Putamen (tissue), 1 donor: Measurements from ENCODE around the gene TPMT.
"Not testable (repeated sequence)": the region's sequence is repeated elsewhere in the genome, so short reads cannot be mapped to it uniquely, and the experiment has no call there.

Experiments
- DNase-seq: peaks from one replicate; pipeline ENCODE4 v3.0.0-alpha.2; 2016; ENCODE audit warnings: low spot score

Gene TPMT

DNA sequence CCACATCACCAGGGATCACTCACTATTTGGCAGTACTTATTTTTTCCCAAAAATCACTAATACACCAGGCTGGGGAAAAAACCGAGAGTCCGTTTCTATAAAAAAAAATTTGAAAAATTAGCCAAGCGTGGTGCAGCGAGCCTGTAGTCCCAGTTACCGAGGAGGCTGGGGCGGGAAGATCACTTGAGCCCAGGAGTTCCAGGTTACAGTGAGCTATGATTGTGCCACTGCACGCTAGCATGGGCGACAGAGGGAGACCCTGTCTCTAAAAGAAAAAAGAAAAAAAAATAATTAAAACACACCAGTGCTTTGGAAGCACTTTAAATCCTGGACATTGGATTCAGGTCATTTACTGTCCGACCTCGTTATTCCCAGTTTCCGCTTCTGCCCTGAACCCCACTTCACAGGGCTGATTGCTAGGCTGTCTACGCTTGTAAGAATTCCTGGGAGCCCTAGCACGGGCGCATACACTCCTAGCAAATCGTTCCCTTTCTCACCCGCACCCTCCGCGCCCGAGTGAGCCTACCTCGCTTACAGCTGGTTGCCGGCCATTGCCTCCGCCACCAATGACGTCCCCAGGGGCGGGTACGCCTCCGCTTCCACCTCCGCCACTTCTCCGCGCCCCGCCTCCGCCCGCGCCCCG lies at the start of gene TPMT:
TPMT (minus strand) TSS at position 571 of the 643 bp plus-strand sequence. CDS start 5,950 bp downstream, outside the sequence.
- DNase-seq = no peak

DNA sequence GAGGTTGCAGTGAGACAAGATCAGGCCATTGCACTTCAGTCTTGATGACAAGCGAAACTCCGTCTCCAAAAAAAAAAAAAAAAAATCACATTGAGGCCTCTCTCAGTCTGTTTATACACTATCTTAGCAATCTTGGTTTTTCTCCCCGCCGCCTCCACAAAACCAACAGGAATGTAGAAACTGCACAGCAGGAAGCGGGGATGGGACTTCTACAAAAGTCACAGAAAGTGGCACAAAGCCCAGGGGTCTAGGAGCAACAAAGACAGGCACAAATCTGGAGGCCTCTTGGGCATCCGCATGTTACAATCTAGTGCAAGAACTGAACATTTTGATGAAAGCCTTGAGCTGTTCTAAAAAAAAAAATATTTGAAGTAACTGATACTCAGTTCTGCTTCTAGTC lies 48.9 kb upstream of the TPMT start:
- DNase-seq = no peak

DNA sequence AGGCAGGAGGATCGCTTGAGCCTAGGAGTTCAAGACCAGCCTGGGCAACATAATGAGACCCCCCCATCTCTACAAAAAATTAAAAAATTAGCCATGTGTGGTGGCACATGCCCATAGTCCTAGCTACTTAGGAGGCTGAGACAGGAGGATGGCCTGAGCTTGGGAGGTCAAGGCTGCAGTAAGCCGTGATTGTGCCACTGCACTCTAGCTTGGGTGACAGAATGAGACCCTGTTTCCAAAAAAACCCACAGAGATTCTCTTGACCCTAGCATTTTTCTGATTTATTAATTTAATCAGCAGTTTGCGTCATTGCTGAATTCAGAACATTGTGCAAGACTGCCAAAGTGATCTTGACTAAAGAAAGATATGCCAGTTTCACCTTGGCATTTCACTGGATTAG lies 37.1 kb upstream of the TPMT start:
- no peak for DNase-seq

DNA sequence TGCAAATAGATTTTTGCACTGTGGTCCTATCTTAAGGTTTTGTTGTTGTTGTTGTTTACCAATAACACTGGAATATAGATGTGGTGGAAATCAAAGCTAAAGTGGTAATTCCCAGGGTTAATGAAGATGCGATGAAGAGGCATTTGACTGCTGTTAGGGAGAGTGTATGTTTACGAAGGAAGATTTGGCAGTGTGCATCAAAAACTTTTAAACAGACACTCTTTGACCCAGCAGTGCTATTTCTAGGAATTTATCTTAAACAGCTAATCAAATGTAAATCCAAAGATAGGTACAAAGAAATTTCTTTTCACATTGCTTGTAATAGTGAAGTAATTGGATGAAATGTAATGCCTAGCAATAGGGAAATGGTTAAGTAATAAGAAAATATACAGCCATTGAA lies 34.3 kb upstream of the TPMT start:
- DNase-seq = no peak

DNA sequence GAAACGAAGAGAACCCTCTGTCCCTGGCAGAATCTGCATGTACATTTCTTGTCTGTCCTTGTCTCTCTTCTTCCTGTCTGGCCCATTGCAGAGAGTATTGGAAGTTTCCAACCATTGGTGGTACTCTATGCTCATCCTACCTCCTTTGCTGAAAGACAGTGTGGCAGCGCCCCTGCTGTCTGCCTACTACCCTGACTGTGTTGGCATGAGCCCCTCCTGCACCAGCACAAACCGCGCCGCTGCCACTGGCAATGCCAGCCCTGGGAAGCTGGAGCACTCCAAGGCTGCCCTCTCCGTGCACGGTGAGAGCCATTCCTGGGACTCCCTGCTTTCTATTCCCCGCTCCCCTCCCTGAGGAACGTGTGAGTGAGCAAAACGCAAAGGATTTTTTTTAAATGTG lies 32.8 kb upstream of the TPMT start:
- no peak for DNase-seq

DNA sequence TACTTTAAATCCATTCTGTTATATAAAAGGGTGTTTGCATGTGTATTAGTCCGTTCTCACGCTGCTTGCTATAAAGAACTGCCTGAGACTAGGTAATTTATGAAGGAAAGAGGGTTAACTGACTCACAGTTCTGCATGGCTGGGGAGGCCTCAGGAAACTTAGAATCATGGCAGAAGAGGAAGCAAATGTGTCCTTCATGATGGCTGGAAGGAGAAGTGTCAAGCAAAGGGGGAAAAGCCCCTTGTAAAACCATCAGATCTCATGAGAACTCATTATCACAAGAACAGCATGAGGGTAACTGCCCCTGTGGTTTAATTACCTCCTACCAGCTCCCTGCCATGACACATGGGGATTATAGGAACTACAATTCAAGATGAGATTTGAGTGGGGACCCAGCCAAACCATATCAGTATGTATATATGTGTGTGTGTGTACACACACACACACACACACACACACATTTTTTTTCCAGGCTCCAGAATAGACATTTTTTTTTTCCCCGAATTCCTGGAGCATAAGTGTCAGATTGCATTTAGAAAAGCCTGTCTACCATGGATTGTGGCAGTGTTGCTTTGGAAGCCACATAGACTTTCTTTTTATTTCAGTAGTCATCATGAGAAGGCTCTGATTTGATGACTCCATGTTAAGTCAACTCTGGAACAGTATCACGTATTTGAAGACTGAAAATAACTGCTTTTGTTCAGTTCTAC lies 31.8 kb upstream of the TPMT start:
- DNase-seq = no peak

DNA sequence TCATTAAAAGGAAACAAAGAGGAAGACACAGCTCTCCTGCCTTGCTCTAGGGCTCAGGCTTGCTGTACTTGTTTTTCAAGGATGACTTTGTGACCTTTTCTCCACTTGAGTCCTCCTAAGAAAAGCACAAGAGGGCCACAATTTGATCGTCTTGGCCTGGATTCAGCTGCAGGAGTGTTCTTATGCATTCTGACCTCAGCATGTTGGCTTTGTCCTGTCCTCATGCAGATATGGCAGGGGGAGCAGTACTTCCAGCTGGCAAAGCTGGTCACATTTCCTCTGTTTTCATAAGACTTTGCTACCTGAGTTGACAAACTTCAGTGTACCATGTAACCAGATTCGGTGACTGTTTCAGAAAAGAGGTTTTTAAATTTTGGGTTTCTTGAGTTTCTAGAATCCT lies 31.2 kb upstream of the TPMT start:
- DNase-seq = no peak

DNA sequence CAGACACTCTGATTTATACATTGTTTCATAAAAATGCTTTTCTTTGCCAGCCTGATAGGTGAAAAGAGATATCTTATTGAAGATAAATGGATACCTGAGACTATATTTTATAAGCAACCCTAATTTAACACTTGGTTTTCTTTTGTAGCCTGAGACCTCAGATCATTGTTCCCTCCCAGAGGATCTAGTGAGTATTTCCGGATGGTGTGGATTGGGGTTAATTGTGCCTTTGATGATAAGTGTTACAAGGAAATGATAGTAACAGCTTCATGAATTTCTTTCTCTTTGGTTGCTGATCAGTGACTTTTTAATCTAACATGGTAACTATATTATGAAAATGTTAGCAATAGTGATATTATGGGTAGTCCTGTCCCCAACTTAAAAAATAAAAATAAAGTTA lies 30.7 kb upstream of the TPMT start:
- DNase-seq = no peak

DNA sequence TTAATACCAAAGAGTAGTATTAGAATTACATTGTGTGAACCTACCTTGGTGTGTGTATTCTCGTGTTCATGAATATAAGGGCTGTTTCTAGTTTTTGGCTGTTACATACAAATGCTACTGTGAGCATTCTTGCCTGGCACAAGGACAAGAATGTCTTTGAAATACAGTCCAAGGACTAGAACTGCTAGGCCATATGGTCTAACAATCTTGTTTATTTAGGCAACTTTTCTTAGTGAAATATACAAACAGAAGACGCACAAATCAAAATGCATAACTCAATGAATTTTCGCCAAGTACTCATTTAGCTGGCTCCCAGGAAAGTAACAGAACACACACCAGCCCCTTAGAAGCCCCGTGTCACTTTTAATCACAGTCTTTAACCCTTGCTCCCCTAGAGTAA lies 28.9 kb upstream of the TPMT start:
- DNase-seq = no peak

DNA sequence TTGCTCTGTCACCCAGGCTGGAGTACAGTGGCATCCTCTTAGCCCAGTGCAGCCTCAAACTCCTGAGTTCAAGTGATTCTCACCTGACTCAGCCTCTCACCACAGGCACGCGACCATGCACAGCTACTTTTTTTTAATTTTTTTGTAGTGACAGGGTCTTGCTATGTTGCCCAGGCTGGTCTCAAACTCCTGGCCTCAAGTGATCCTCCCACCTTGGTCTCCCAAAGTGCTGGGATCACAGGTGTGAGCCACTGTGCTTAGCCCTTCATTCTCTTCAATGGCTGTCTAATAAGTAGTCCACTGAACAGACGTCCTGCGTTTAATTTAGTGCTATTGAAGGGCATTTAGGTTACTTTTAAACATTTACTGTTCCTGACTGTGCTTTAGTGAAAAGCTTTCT lies 27.7 kb upstream of the TPMT start:
- DNase-seq = no peak

DNA sequence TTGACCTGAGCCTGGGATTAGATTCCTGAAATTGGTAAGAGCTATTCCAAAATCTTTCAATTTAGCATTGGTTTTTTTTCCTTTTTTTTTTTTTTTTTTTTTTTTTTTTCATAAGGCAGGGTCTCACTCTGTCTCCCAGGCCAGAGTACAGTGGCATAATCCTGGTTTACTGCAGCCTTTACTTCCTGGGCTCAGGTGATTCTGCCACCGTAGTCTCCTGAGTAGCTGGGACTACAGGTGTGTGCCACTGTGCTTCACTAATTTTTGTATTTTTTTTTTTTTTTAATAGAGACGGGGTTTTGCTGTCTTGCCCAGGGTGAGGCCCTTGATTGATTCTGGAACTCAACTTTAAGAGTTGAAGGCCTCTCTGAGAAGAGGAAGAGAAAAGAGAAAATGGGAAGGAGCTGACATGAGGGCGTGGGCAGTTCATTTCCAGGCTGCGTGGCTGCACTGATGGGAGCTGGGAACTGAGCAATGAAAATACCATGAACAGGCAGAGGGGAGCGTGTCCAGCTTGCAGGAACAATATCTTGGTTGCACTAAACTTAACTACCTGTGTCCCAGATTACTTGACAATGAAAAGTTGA lies 25.0 kb upstream of the TPMT start:
- DNase-seq = peak; percentile 23

DNA sequence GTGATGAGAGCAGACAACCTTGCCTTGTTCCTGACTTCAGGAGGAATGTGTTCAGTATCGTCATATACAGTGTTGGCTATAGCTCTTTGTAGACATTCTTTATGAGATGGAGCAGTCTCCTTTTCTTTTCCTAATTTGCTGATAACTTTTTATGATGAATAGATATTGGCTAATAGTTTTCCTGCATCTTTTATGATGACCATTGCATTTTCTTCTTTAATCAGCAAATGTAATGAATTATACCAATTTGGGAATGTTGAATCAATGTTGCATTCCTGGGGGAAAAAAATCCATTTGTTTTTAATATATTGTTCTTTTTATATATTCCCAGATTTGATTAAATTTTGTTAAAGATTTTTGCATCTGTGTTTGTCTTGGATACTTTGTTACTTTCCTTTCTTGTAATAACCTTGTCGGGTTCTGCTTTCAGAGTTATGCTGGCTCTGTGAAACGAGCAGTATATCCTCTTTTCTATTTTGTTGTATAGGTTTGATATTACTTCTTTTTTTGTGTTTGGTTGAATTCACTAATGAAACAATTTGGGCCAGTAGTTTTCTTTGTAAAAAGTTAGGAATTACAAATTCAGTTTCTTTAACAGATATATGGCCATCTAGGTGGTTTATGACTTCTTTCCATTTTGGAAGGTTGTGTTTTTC lies 24.2 kb upstream of the TPMT start:
- no peak for DNase-seq

DNA sequence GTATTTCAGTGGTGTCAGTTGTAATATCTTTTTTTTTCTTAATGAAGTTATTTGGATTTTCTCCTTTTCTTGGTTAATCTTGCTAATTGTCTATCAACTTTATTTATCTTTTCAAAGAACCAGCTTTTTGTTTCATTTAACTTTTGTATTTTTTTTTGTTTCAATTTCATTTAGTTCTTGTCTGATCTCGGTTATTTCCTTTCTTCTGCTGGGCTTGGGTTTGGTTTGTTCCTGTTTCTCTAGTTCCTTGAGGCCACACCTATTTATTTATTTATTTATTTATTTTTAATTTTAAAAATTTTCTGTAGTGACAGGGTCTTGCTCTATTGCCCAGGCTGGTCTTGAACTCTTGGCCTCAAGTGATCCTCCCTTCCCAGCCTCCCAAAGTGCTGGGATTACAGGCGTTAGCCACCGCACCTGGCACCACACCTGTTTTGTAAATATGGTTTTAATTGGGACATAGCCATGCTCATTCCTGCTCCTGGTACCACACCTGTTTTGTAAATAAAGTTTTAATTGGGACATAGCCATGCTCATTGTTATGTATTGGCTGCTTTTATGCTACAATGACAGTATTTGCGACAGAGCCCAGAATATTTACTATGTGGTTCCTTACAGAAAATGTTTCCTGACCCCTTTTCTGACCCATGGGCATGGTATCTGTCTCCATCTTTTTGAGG lies 22.5 kb upstream of the TPMT start:
- DNase-seq = no peak

DNA sequence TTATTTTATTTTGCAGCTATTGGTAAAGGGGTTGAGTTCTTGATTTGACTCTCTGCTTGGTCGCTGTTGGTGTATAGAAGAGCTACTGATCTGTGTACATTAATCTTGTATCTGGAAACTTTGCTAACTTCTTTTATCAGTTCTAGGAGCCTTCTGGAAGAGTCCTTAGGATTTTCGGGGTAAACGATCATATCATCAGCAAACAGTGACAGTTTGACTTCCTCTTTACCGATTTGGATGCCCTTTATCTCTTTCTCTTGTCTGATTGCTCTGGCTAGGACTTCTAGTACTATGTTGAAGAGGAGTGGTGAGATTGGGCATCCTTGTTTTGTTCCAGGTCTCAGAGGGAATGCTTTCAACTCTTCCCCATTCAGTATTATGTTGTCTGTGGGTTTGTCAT lies 21.3 kb upstream of the TPMT start:
- DNase-seq = not testable (repeated sequence)

DNA sequence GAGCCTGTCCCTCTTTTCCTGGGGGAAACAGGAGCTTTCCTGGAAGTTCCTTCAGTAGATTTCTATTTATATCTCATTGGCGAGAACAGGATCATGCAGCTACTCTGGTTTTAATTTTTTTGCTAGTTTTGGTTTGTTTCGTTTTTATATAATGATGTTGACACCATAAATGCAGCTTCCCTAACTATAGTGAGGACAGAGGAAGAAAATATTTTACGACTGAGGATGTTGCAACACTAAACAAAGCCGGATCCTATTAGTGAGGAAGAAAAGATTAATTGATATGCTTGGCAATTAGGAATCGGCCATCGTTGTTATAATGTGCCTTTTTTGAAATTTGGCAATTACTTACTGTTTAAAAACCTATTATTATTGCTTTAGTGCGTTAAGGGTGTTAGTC lies 17.0 kb upstream of the TPMT start:
- no peak for DNase-seq

DNA sequence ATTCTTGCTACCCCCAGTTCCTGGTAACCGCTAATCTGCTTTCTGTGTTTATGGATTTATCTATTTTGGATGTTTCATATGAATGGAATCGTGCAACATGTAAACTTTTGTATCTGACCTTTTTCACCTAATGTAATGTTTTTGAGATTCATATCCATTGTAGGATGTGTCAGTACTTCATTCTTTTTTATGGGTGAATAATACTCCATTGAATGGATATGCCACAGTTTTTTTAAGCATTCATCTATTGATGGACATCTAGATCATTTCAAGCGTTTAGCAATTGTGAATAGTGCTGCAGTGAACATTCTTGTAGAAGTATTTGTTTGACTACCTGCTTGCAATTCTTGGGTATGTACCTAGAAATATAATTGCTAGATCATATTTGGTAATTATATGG lies 13.4 kb upstream of the TPMT start:
- no peak for DNase-seq

DNA sequence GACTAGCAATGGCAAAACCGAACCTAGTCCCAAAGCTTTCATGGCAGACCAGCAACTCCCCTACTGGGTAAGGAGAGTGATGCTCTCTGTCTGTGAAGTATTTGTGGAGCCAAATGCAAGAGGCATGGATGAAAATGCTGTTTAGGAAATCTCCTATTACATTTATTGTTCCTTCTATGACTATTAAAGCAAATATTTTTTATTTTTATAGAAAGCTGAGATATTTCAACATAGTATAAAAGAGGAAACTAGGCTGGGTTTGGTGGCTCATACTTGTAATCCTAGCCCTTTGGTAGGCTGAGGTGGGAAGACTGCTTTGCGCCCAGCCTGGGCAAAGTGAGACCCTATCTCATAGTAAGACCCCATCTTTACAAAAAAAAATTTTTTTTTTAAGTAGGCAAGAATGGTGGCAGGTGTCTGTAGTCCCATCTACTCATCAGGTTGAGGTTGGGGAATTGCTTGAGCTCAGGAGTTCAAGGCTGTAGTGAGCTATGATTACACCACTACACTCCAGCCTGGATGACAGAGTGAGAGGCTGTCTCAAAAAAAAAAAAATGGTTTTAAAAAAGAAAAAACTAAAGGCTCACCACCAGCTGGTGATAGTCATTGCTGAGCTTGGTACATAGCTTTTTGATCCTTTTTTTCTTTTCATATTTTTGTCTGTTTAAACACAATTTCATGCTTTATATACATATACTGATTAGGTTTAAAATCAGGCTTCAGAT lies 11.6 kb upstream of the TPMT start:
- DNase-seq = no peak

DNA sequence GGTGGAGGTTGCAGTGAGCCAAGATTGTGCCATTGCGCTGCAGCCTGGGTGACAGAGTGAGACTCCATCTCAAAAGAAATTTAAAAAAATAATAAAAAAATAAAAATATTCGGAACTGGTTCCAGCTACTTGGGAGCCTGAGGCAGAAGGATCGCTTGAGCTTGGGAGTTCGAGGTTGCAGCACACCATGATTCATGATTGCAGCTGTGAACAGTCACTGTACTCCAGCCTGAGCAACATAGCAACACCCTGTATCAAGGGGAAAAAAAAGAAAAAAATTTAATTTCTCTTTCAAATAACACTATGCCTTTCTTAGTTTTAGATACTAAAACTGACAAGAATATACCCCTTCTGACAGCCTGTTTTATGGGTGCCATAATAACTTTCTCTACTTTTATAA lies 10.9 kb upstream of the TPMT start:
- no peak for DNase-seq

DNA sequence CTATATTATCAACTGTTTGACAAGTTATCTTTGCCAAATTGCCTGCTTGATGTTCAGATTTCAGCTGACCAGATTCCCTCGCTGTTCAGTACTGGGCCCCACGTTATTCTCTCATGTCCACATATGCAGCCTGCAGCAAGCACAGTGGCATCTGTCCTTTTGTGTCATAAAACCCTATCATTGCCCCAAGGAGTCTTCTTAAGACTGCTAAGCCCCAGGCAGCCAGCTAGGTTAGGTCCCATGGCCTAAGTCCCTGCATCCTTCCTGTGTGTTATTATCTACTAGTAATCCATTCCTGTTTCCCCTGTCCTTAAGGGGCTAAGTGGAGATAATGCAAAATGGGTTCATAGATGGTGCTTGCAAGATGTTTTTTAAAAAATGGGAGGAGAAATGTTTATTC lies 7.5 kb upstream of the TPMT start:
- DNase-seq = no peak

DNA sequence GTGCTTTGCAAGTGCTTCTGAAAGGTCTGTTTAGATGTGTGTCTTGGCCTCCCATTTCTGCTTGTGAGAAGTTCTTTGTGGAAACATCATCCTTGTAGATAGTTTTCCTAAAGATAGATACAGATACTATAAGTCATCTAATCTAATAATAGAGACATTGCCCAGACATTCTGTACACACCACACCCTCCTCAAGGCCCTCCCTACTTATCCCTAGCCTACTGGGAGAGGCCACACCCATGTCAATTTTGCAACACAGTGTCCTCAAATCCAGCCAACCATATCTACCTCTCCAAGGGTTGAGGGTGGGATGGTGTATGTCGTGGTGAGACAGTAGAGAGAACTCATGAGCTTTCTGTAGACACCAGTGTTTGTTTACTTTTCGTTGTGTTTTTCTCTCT lies 6.6 kb upstream of the TPMT start:
- no peak for DNase-seq

DNA sequence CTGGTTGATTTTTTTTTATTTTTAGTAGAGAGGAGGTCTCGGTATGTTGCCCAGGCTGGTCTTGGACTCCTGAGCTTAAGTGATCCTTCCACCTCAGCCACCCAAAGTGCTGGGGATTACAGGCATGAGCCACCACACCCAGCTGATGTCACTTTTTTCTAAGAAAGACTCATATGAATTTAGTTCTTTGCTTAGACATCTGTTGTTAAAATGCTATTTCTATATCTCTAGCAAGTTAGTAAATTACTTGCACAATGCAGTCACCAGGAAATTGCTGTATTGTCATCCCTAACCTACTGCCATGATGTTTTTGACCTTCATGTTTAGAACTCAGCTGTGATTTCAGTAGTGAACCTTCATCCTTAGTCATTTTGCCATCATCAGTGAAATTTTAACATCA lies 6.0 kb upstream of the TPMT start:
- no peak for DNase-seq

DNA sequence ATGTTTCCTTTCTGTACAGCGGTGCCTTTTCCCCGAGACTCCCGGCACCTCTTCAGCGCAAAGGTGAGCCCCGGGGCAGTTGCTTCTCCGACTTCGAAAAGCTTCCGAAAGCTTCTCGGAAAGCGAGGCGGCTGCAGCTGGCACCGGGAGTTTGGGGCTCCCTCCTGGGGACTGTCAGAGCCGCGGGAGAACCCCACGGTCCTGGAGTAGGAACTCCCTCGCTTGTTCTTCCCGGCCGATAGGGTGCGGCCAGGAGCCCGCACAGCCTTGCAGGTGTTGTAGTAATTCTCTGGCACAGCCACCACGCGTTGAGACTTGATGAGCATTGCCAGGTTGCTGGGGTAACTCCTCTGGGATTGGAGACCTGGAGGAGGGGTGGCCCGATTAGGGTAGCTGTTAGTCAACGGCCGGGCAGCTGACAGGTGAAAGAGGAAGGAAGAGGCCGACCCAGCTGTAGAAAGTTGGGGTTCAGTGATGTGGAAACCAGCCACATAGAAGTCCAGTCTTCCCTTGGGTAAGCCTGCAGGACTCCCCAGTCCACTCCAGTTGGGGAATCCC lies 1.1 kb upstream of the TPMT start:
- peak; percentile 53 for DNase-seq
